HG03064 (cell line): ENCODE results near the gene PBXIP1.
"Not testable (repeated sequence)": the region's sequence is repeated elsewhere in the genome, so short reads cannot be mapped to it uniquely, and the experiment has no call there.

ENCODE experiments used
- ATAC-seq: cut with Tn5 transposase; IDR thresholded peaks from one replicate; pipeline ENCODE4 v1.9.1; 2021; ENCODE audit warnings: low read depth; ENCODE audit not compliant: unreplicated experiment

Gene PBXIP1

DNA sequence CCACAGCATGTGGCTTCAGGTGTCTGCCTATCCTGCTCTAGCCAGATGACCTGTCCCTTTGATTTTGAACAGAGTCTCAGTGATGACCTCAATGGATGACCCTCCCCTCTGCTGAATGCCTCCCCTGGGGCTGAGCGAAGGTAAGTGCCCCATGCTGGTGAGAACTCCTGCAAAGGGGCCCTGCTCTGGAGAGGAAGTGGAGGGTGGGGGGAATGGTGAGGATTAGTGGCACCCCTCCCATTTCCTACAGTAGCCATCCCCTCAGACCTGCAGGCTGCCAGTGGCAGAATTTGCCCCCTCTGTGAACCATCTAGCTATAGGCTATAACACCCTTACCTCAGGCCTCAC, 15.7 kb downstream of the PBXIP1 start:
- no peak for ATAC-seq

- no peak for ATAC-seq
Observed at GRCh38 chr1:154938604-154939399, 17.1 kb downstream of the PBXIP1 start.

DNA sequence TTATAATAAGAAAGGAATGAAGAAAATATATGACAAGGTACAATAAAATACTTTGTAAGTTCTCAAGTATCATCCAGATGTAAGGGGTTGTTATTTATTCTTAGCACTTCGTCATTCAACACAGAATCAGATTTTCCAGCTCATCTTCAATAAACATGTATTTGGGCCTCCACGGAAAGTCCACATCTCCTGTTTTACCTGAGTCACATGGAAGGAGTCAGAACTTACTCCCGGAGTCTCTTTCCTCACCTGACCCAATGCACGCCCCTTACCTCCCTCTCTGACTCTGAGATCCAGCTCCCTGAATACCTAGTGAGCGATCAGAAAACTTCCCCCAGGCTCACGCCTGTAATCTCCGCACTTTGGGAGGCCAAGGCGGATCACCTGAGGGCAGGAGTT, 17.9 kb downstream of the PBXIP1 start:
- no peak for ATAC-seq

DNA sequence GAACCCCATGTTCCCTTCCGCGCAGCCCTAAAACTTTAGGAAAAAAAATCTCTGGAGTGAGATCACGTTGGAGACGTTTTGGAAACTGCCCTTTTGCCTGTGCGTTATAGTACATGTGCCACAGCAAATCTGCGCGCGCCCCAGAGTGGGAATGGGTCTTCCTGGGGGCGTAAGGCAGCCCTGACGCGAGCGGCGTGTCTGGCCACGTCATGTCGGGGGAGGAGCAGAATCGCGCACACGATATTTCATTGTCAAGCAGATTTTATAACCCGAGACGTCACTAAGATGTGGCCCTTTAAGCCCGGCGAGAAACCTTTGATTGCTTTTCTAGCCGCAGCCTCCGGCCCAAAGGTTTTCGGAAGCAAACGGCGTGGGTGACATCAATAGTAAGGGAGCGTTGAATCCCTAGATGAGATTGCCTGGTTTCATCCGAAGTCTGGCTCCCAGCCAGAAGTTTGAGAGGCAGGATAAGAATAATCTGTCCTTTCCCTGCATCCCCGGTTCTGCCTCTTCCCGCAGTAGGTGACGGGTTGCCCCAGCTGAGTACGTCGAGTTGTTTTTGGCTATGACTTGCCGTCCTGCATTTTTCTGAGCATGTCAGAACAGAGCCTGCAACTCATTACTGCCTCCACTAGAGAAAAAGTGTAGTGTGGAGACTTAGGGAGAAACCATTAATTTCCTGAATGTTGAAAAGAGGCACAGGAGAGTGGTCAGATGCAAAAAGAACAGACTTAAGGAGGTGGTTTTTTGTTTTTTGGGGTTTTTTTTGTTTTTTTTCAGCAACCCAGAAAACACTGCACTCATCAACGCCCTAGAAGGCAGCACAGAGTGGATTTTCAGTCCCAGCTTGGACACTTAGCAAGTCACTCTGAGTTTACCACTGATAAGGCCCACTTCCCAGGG, 18.6 kb downstream of the PBXIP1 start:
- ATAC-seq, result peak; percentile 51

DNA sequence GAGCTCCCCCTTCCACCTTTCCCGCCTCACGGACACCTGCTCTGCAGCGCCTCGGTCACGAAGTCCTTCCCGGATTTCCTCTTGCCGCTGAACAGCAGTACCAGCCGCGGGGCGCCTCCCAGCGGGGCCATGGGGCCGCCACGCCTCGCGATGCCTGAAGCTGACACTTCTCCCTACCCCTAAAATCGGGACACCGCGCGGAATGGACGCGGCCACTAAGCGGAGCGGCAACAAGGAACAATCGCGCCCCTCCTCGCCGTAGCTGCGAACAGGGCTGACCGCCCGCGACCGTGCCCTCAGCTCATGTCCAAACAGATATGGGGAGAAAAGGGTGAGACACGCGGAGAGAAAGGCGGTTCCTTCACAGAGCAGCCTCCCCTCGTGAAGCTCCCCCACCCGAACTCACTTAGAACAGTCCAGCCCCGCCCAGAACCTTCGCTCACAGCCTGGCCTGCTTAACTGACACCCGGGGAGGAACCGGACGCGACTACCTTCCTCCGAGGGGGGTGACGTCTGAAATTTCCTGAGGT, 19.3 kb downstream of the PBXIP1 start, which contains the start of gene PMVK:
TSS of gene PMVK (minus strand) at position 165 of the 530 bp plus-strand sequence. CDS start at position 131, 34 bp downstream.
- ATAC-seq, result peak; percentile 51

GRCh38 chr1:154935749-154936554, 19.9 kb downstream of the PBXIP1 start:
- ATAC-seq, result no peak

DNA sequence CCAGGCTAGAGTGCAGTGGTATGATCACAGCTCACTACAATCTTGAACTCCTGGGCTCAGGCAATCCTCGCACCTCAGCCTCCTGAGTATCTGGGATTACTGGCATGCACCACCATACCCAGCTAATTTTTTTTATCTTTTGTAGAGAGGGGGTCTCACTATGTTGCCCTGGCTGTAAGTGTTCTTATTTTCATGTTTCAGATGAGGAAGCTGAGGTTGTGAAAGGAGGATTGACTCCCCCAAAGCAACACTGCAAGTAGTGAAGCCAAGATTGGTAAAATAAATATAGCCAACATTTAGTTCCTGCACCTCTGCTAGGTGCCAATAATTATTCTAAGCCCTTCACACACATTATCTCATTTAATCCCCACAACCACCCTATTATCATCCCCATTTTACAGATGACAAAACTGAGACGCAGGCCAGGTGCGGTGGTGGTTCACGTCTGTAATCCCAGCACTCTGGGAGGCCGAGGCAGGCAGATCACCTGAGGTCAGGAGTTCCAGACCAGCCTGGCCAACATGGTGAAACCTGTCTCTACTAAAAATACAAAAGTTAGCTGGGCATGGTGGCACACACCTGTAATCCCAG, 21.4 kb downstream of the PBXIP1 start:
- ATAC-seq, result no peak

GRCh38 chr1:154931940-154932487, 23.9 kb downstream of the PBXIP1 start:
- no peak for ATAC-seq

- no peak for ATAC-seq
Observed at GRCh38 chr1:154926201-154926600, 29.7 kb downstream of the PBXIP1 start.

GRCh38 chr1:154925335-154926170, 30.3 kb downstream of the PBXIP1 start:
- no peak for ATAC-seq

DNA sequence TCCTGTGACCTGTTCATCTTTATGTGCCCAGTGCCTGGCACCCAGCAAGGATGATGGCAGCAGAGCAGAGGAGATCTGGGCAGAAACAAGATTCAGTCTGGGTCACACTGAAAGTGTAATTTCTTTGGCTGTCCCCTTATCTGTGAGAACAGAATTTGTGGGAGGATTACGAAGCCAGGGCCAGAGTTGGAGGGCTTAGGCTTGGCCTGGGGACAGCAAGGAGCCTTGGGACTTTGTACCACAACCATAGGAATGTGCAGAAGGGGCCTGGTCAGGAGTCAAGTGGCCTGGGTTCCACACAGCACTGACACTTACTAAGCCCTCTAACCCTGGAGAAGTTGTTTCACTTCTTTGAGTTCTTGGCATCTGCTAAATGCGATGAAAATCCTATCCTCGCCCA, 32.2 kb downstream of the PBXIP1 start:
- ATAC-seq, result no peak

- no peak for ATAC-seq
Observed at GRCh38 chr1:154913273-154913672, 42.6 kb downstream of the PBXIP1 start.

DNA sequence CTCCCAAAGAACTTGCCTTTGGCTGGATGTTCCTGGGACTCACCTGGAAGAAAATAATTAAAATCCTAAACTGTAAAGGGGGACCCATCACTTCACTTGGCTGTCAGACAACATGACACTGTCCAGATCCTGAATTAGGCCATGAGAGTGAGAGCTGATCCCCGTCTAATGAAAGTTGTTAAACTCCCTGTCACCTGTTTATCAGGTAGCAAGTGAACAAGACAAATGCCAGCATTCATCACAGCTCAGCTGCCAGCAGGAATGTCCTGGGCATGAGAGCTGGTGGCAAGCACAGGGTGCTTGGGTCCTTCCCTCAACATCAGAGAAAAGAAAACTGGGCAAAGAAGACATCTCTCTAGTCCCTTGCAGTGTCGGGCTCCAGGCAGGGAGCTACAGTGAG, 43.1 kb downstream of the PBXIP1 start:
- no peak for ATAC-seq

GRCh38 chr1:154911691-154912550, 44.0 kb downstream of the PBXIP1 start:
- ATAC-seq, result no peak

GRCh38 chr1:154910851-154911250, 45.0 kb downstream of the PBXIP1 start:
- no peak for ATAC-seq

DNA sequence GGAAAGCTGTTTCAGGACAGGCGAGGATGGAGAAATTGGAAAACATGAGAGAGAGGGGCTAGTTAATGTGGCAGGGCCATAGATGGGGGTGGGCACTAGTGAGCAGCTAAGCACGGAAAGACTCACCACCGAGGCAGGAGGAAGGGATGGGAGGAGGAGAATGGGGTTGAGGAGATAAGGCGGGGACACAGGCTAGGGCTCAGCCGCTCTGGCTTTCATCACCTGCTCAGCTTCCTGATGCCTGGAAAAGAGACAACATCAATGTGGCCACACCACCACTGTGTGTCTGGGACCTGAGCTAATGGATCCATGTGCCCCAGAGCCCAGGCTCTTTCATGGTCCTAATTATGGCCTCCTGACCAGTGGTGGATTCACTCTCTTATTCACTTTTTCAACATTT, 47.0 kb downstream of the PBXIP1 start:
- ATAC-seq, result no peak

- ATAC-seq, result not testable (repeated sequence)
Observed at GRCh38 chr1:154908129-154908528, 47.8 kb downstream of the PBXIP1 start.

DNA sequence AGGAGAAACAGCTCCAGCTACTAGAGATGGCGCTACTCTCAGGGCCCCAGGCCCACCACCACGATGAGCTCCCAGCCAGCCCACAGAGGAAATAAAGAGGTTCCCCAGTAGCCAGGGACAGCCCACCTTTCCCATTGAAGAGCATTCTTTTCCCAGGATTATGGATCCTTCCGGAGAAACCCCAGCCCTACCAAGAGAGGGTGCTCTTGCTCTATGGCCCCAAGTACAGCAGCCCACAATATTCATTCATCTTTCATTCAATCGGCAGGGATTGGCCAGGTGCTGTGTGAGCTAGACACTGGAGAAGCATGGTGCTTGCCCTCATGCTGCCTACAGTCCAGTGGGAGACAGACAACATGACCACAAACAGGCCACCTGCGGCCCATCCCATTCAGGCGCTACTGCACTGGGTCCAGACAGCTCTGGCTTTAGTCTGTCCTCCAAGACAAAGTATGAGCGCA, 49.2 kb downstream of the PBXIP1 start:
- no peak for ATAC-seq
